K562 (cell line): ENCODE measurements around the gene COL4A1.

Experiments
- CTBP1 ChIP-seq: fragments of 450-650 bp; IDR thresholded peaks from 2 replicates; pipeline ENCODE4 v1.6.1; 2016; ENCODE audit warnings: borderline replicate concordance
- DNMT1 ChIP-seq: fragments of 450-650 bp; IDR thresholded peaks from 2 replicates; pipeline ENCODE4 v1.6.1; 2016; ENCODE audit warnings: antibody characterized with exemption, mild to moderate bottlenecking
- HMG20B ChIP-seq: fragments of 250-450 bp; sonication (Bioruptor Pico); IDR thresholded peaks from 2 replicates; pipeline ENCODE4 v1.5.0; 2021; ENCODE audit warnings: mild to moderate bottlenecking
- MIER1 ChIP-seq: fragments of 450-650 bp; IDR thresholded peaks from 2 replicates; pipeline ENCODE4 v1.6.1; 2016; ENCODE audit warnings: antibody characterized with exemption, mild to moderate bottlenecking, low read depth
- MLX ChIP-seq, 2 experiments: fragments of 450-650 bp in 1 of 2; sonication (generic) in 1 of 2; formaldehyde crosslinking; conservative IDR thresholded peaks; 2 replicates each; pipeline versions ENCODE4 v1.4.0 to v1.8.1; 2020 to 2022; ENCODE audit warnings: mild to moderate bottlenecking in 1 of 2, missing genetic modification reagents in 1 of 2
- MYC ChIP-seq, 2 experiments: fragments of 250-450 bp in 1 of 2; sonication (Bioruptor Pico) in 1 of 2; IDR thresholded peaks; 2 replicates each; pipeline versions ENCODE4 v1.5.1 to v1.6.1; 2012 to 2021; ENCODE audit warnings: low read depth in 2 of 2, borderline replicate concordance in 1 of 2, improper control_type of control experiment in 1 of 2, low read length in 1 of 2, mild to moderate bottlenecking in 1 of 2, moderate library complexity in 1 of 2
- NFYB ChIP-seq: IDR thresholded peaks from 2 replicates; pipeline ENCODE4 v1.6.1; 2011; ENCODE audit warnings: mild to moderate bottlenecking, moderate library complexity; ENCODE audit not compliant: insufficient read length; ENCODE audit errors: extremely low read depth
- PHF20 ChIP-seq: fragments of 450-650 bp; IDR thresholded peaks from 2 replicates; pipeline ENCODE4 v1.6.1; 2018; ENCODE audit not compliant: partially characterized antibody
- RFX5 ChIP-seq: IDR thresholded peaks from 2 replicates; pipeline ENCODE4 v1.6.1; 2011; ENCODE audit warnings: low read depth, mild to moderate bottlenecking, improper control_type of control experiment, low read length
- ZNF133 ChIP-seq: fragments of 250-450 bp; sonication (Bioruptor Pico); IDR thresholded peaks from 2 replicates; pipeline ENCODE4 v1.4.0; 2020; ENCODE audit warnings: mild to moderate bottlenecking
- TF ChIP-seq, protein P1 (sequence below), 3 experiments: IDR thresholded peaks in 2 of 3; conservative IDR thresholded peaks in 1 of 3; 2 replicates each; pipeline ENCODE4 v1.5.1; 2011 to 2012; ENCODE audit warnings: low read length in 3 of 3, mild to moderate bottlenecking in 3 of 3, control low read depth in 2 of 3, improper control_type of control experiment in 1 of 3, inconsistent platforms in 1 of 3, low read depth in 1 of 3, mixed read lengths in 1 of 3, moderate library complexity in 1 of 3; ENCODE audit not compliant: insufficient read depth in 2 of 3

GRCh38 chr13:110185696-110186095 is 121.3 kb downstream of the COL4A1 start:
- TF ChIP-seq MLX (CRISPR knock-in tag; conservative IDR thresholded peaks at IDR 0.05) (no peak), PHF20 (no peak), DNMT1 (no peak), ZNF133 (CRISPR knock-in tag) (no peak), NFYB (no peak), MIER1 (no peak), HMG20B (CRISPR knock-in tag) (no peak), MYC (IDR thresholded peaks at IDR 0.05; ENCODE audit: low read depth, low read length) (no peak), MYC (CRISPR knock-in tag; IDR thresholded peaks at IDR 0.05; ENCODE audit: borderline replicate concordance, low read depth) (no peak), CTBP1 (no peak), RFX5 (no peak)
- TF ChIP-seq, protein P1, sequence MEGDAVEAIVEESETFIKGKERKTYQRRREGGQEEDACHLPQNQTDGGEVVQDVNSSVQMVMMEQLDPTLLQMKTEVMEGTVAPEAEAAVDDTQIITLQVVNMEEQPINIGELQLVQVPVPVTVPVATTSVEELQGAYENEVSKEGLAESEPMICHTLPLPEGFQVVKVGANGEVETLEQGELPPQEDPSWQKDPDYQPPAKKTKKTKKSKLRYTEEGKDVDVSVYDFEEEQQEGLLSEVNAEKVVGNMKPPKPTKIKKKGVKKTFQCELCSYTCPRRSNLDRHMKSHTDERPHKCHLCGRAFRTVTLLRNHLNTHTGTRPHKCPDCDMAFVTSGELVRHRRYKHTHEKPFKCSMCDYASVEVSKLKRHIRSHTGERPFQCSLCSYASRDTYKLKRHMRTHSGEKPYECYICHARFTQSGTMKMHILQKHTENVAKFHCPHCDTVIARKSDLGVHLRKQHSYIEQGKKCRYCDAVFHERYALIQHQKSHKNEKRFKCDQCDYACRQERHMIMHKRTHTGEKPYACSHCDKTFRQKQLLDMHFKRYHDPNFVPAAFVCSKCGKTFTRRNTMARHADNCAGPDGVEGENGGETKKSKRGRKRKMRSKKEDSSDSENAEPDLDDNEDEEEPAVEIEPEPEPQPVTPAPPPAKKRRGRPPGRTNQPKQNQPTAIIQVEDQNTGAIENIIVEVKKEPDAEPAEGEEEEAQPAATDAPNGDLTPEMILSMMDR (IDR thresholded peaks at IDR 0.05 in 2 of 3, conservative IDR thresholded peaks at IDR 0.05 in 1 of 3; ENCODE audit: insufficient read depth in 2 of 3, low read depth in 1 of 3, low read length in 3 of 3): no peak
